Midbrain (tissue), 1 donor: Measurements from ENCODE around the gene SIX3.

Source experiments
- DNase-seq: peaks from one replicate; lab custom pipeline; 2025; lab: John Stamatoyannopoulos, UW

The SIX3 gene

GRCh38 chr2:44943693-44944101 lies 2.2 kb downstream of the SIX3 start:
- DNase-seq = no peak

GRCh38 chr2:44944102-44944951 lies 2.8 kb downstream of the SIX3 start:
- no peak for DNase-seq

GRCh38 chr2:44944952-44945612 lies 3.6 kb downstream of the SIX3 start:
- DNase-seq = no peak

DNA sequence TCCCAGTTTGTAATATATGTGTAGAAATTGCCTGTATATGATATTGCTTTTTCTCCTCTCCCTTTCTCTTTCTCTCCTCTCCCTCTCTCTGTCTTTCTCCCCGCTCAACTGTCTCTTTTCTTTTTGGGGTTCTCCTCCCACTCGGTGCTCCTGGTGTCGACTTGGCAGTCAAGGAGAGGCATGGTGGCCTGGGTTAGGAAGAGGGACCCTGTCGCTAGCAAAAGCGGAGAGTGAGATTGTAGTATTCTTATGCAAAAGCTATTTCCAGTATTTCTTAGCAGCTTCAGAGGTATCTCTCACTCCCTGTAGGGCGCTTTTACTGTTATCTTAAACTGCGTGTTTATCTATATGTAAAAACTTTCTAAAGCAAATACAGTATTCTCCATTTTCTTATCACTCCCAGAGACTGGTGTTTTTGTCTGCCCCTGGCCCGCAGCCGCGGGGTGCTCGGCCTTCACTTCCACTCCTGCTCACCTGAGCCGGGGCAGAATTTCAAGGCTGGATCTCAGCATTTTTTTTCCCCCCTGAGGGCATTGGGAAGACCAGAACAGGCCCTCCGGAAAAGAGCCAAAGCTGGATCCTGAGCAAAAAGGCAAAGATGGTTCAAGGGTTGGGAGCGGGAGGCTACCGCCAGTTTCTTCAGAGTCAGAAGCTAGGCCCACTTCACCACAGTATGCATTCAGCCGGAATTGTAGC lies 4.3 kb downstream of the SIX3 start:
- DNase-seq = no peak

- no peak for DNase-seq
Observed at GRCh38 chr2:44946372-44947027, 5.0 kb downstream of the SIX3 start.

GRCh38 chr2:44947028-44947375 lies 5.5 kb downstream of the SIX3 start:
- no peak for DNase-seq

GRCh38 chr2:44948565-44949328 lies 7.2 kb downstream of the SIX3 start:
- DNase-seq = no peak

GRCh38 chr2:44949329-44950151 lies 8.0 kb downstream of the SIX3 start:
- no peak for DNase-seq

DNA sequence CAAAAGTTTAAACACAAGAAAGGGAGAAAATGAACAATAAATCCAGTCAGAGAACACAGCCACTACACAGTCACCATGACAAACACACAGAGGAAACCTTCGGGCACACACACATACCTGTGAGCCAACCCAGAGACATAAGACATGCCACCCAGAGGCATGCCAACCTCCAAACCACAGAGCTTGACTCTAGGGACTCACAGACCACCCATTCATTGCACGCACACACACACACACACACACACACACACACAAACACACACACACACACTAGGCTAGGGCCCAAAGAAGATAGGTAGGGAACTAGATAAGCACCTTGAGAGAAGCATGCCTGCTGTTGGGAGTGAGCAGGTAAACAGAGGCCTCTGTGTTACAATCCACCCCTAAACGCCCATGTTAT lies 9.1 kb downstream of the SIX3 start:
- DNase-seq = no peak

GRCh38 chr2:44951124-44951523 lies 9.6 kb downstream of the SIX3 start:
- no peak for DNase-seq

- no peak for DNase-seq
Observed at GRCh38 chr2:44951714-44952113, 10.2 kb downstream of the SIX3 start.

GRCh38 chr2:44952143-44952805 lies 10.8 kb downstream of the SIX3 start:
- DNase-seq = peak; percentile 62

- no peak for DNase-seq
Observed at GRCh38 chr2:44952806-44953498, 11.4 kb downstream of the SIX3 start.

DNA sequence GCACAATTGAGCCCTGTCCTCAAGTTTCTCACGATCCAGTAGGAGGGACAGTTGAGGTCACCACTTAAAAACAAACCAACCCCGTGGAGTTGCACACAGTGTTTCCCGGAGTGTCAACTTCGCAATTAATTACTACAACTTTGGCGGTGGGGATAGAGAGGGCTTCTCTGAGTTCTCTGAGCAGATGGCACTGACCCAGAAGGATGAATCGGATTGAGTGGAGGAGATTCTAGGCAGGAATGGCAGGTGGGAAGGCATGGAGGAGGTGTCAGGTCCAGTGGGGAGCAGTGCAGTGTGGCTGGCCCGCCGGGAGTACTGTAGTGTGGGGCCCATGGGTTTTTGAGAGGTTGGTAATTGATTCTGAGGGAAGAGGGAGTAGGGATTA lies 12.0 kb downstream of the SIX3 start:
- no peak for DNase-seq

DNA sequence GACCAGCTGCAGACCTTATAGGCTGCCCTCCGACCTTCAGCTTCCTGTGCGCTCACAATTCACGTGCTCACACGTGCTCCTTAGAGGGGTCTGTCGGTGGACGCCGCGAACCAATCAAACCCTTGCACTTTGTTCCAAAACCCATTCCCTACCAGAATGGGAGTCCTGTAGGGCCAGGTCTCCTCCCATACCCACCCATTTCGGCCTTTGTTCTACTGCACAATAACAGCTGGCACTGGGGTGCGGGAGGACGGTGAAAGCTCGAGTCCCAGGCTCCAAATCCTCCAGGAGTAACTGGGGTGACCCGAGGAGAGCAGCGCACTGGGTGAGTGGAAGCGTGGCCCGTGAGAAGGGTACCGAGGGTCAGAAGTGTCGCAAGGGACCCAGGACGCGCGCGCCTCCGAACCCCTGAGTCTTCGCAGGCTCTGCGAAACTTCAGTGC lies 13.0 kb downstream of the SIX3 start:
- no peak for DNase-seq

DNA sequence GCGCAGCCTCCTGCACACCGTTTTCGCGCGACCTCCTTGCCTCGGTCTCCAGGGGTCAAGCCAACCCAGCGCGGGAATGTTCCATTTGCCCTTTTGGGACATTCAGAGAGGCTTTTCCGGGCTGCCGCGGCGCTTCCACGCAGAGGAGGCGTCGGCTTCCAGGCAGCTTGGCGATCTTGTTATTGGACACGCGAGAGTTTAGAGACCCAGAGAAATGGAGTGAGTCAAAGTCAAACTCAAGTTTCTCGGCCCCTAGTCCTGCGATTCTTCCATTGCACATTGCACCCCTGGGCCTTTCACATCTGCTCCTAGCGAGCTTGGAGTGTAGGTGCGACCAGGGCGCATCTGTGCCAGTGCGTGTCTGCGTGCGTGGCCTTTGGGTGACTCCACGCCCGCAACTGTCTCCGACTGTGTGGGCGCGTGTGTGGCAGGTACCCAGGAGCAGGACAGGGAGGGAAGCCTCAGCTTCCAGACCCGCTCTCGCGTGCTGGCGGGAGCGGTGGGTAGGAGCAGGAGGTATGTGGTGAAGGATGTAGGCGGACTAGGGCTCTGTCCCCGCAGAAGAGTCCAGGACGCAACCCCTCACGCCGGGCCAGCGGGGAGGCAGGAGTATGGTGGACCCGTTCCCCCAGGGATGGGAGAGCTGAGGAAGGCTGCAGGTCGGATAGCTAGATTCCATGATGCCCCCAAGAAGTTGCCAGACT lies 13.5 kb downstream of the SIX3 start:
- DNase-seq = no peak

DNA sequence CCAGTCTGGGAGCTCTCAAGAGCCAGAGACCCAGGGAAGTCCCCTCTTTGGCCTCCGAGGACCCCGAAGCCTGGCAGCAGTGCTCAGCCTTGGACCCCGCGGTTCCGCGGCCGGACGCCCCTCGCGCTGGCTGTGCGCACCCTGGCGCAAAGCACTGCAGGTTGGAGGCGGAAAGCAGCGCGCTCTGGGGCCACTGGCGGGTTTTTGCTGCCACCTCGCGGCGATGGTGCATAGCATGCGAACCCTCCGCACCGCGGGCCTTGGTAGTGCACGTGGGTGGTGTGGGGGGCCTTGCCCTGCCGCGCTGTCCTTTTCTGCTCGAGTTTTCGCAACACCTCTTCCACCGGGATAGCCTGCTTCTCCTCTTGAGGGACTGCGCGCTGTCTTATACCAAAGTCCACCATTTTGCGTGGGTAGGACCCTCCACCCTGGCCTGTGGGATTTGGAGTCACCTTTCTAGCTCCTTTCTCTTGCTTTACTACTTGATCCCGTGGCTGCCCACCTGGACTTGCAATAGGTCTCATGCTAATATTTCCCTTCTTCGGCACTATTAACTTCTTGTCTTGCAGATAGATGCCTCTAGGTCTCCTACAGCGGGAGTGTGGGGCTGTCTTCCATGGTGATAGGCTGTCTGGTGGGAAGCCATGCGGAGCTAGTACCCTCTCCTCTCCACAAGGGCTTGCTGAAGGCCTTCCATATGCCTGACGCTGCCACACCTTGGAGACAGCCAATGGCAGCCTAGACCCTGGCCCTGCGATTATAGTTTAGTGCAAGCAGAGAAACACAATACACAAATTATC lies 14.3 kb downstream of the SIX3 start:
- peak; percentile 75 for DNase-seq

DNA sequence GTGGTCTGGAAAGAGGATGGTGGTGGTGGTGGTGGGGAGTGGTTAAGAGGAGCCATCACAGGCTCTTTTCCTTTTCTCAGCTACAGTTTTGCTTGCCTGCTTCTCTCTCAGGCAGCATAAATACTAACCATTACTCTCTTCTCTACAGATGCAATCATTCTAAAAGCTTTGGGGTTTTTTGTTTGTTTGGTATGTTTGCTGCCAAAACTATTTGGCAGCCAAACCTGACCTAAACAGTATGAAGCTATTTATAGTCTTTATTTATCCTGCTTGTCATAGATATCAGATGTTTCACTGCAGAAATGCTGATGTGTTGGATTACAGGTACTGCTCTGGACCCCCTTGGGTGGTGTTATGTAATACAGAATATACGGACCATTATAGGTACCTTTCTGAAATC lies 15.3 kb downstream of the SIX3 start:
- no peak for DNase-seq
